DND-41 (cell line): Measurements from ENCODE around the gene LYPLA2.

Experiments used
- ATAC-seq: fragments of 200-7000 bp; cut with Tn5 transposase; 3 replicates; pipeline ENCODE4 v1.9.1; 2021; ENCODE audit warnings: low read depth; ENCODE audit not compliant: insufficient read depth
- DNase-seq: peaks from one replicate; pipeline ENCODE4 v3.0.0-alpha.2; 2020
- H2AFZ ChIP-seq: 2 replicates; pipeline ENCODE4 v1.6.0; 2012; ENCODE audit warnings: low read depth, low read length
- H3K27ac ChIP-seq: 2 replicates; pipeline ENCODE4 v1.5.1; 2012; ENCODE audit warnings: low read length, inconsistent platforms
- H3K27me3 ChIP-seq: fragments of 200-600 bp; sonication (generic); 2 replicates; pipeline ENCODE4 v1.6.0; 2012; ENCODE audit warnings: low read length, mild to moderate bottlenecking, inconsistent platforms; ENCODE audit not compliant: insufficient read depth, poor library complexity
- H3K36me3 ChIP-seq: 2 replicates; pipeline ENCODE4 v1.5.1; 2012; ENCODE audit warnings: low read length, inconsistent platforms; ENCODE audit not compliant: insufficient read depth
- H3K4me1 ChIP-seq: 2 replicates; pipeline ENCODE4 v1.5.1; 2012; ENCODE audit warnings: mild to moderate bottlenecking, low read length; ENCODE audit not compliant: insufficient read depth
- H3K4me2 ChIP-seq: 2 replicates; pipeline ENCODE4 v1.6.0; 2012; ENCODE audit warnings: mild to moderate bottlenecking, moderate library complexity, low read length, inconsistent platforms; ENCODE audit not compliant: insufficient read depth
- H3K4me3 ChIP-seq, 2 experiments: fragments of 200-600 bp in 1 of 2; shearing (Covaris generic) in 1 of 2; 2 replicates each; pipeline ENCODE4 v1.5.1; 2012 to 2016; ENCODE audit warnings: inconsistent platforms in 2 of 2, low read length in 2 of 2, mild to moderate bottlenecking in 2 of 2, low read depth in 1 of 2, moderate library complexity in 1 of 2
- H3K79me2 ChIP-seq: 2 replicates; pipeline ENCODE4 v1.6.0; 2012; ENCODE audit warnings: low read length, inconsistent platforms; ENCODE audit not compliant: insufficient read depth
- H3K9ac ChIP-seq: 2 replicates; pipeline ENCODE4 v1.6.0; 2012; ENCODE audit warnings: low read depth, mild to moderate bottlenecking, inconsistent platforms, low read length, moderate library complexity
- H3K9me3 ChIP-seq: 2 replicates; pipeline ENCODE4 v1.5.1; 2012; ENCODE audit warnings: low read length, moderate library complexity, mild to moderate bottlenecking, inconsistent platforms; ENCODE audit not compliant: insufficient read depth, severe bottlenecking
- H4K20me1 ChIP-seq: 2 replicates; pipeline ENCODE4 v1.6.0; 2012; ENCODE audit warnings: low read length; ENCODE audit not compliant: insufficient read depth
- CTCF ChIP-seq: IDR thresholded peaks from 2 replicates; pipeline ENCODE4 v1.5.1; 2012; ENCODE audit warnings: borderline replicate concordance, low read length, moderate library complexity, mild to moderate bottlenecking; ENCODE audit not compliant: poor library complexity, severe bottlenecking; ENCODE audit errors: extremely low read depth
- EZH2 ChIP-seq: IDR thresholded peaks from 3 replicates; pipeline ENCODE4 v1.6.1; 2012; ENCODE audit warnings: borderline replicate concordance, low read depth, mild to moderate bottlenecking, moderate library complexity, low read length, inconsistent platforms; ENCODE audit not compliant: severe bottlenecking

LYPLA2 gene

GRCh38 chr1:23751050-23751814 lies 39.7 kb upstream of the LYPLA2 start:
- Histone ChIP-seq H3K36me3 (peaks cover 81% of the 10 kb centered on the region), H3K79me2 (peaks cover 49% of the 10 kb centered on the region), H3K4me3 (no peak overlapping the region), H3K4me1 (peaks cover 9% of the 10 kb centered on the region; the same call in 1 of the 2 replicates), H3K9ac (no peak overlapping the region), H3K9me3 (no peaks in the 10 kb centered on the region), H4K20me1 (peaks cover 34% of the 10 kb centered on the region), H3K27me3 (no peaks in the 10 kb centered on the region), H3K4me2 (no peak overlapping the region), H3K27ac (no peak overlapping the region), H2AFZ (no peak overlapping the region)
- TF ChIP-seq CTCF (peak; percentile 76), EZH2 (no peak)
- DNase-seq, result peak; percentile 52
- ATAC-seq, result peak; percentile 88

GRCh38 chr1:23751815-23752200 lies 39.1 kb upstream of the LYPLA2 start:
- Histone ChIP-seq H3K79me2 (peaks cover 43% of the 10 kb centered on the region), H3K4me1 (peaks cover 8% of the 10 kb centered on the region; the same call in 1 of the 2 replicates), H2AFZ (no peak overlapping the region), H4K20me1 (peaks cover 32% of the 10 kb centered on the region), H3K27ac (no peak overlapping the region), H3K4me3 (no peak overlapping the region), H3K36me3 (peaks cover 84% of the 10 kb centered on the region), H3K4me2 (no peak overlapping the region), H3K27me3 (no peaks in the 10 kb centered on the region), H3K9ac (no peak overlapping the region), H3K9me3 (no peaks in the 10 kb centered on the region)
- ATAC-seq (no peak), DNase-seq (no peak)
- TF ChIP-seq EZH2, result no peak
- no peak for TF ChIP-seq CTCF

- Histone ChIP-seq H3K27me3 (no peaks in the 10 kb centered on the region), H3K4me3 (no peak overlapping the region)
These were observed 38.0 kb upstream of the LYPLA2 start for GRCh38 chr1:23752909-23753308.

More at GRCh38 chr1:23752909-23753308, 38.0 kb upstream of the LYPLA2 start:
- Histone ChIP-seq H3K4me1 (no peaks in the 10 kb centered on the region), H3K36me3 (peaks cover 86% of the 10 kb centered on the region), H3K79me2 (peaks cover 32% of the 10 kb centered on the region), H3K4me2 (no peak overlapping the region), H4K20me1 (peaks cover 21% of the 10 kb centered on the region), H3K9ac (no peak overlapping the region), H2AFZ (no peak overlapping the region), H3K9me3 (no peaks in the 10 kb centered on the region), H3K27ac (no peak overlapping the region)
- DNase-seq (no peak), ATAC-seq (no peak)
- TF ChIP-seq EZH2 (no peak), CTCF (no peak)
